ENCODE data around the gene ACTL8. TPM values are rescaled to one million over a fixed set of nuclear protein-coding genes. Genes with fewer than 3 reads are reported as not detected.

The ACTL8 gene
- total RNA-seq, 1 donor from 2014 or later, result not detected

GRCh38 chr1:17869815-17870214 lies 114.7 kb downstream of the ACTL8 start:
- no peak overlapping the region for H3K27ac Mint-ChIP-seq
- TF ChIP-seq CTCF (IDR thresholded peaks at IDR 0.05; ENCODE audit: unreplicated experiment), result no peak
- H3K4me3 Mint-ChIP-seq, result no peak overlapping the region
- H3K36me3 Mint-ChIP-seq, result no peaks in the 10 kb centered on the region
- H3K27me3 Mint-ChIP-seq (ENCODE audit: low read depth), result no peaks in the 10 kb centered on the region
- H3K9me3 Mint-ChIP-seq, result peaks cover 11% of the 10 kb centered on the region
- peaks cover 8% of the 10 kb centered on the region for H3K4me1 Mint-ChIP-seq
- DNase-seq (ENCODE audit: low spot score in 2 of 2, unreplicated experiment in 2 of 2), result no peak

GRCh38 chr1:17870679-17871078 lies 115.5 kb downstream of the ACTL8 start:
- Mint-ChIP-seq H3K9me3 (peaks cover 11% of the 10 kb centered on the region), H3K27me3 (ENCODE audit: low read depth) (no peaks in the 10 kb centered on the region), H3K4me1 (peaks cover 13% of the 10 kb centered on the region), H3K27ac (no peak overlapping the region), H3K4me3 (no peak overlapping the region), H3K36me3 (no peaks in the 10 kb centered on the region)
- no peak for TF ChIP-seq CTCF (IDR thresholded peaks at IDR 0.05; ENCODE audit: unreplicated experiment)
- no peak for DNase-seq (ENCODE audit: low spot score in 2 of 2, unreplicated experiment in 2 of 2)

GRCh38 chr1:17873007-17873675 lies 118.0 kb downstream of the ACTL8 start:
- H3K36me3 Mint-ChIP-seq, result no peaks in the 10 kb centered on the region
- peaks cover 13% of the 10 kb centered on the region for H3K4me1 Mint-ChIP-seq
- no peak for DNase-seq (ENCODE audit: low spot score in 2 of 2, unreplicated experiment in 2 of 2)
- no peak overlapping the region for H3K27ac Mint-ChIP-seq
- peaks cover 4% of the 10 kb centered on the region for H3K27me3 Mint-ChIP-seq (ENCODE audit: low read depth)
- TF ChIP-seq CTCF (IDR thresholded peaks at IDR 0.05; ENCODE audit: unreplicated experiment), result no peak
- H3K4me3 Mint-ChIP-seq, result no peak overlapping the region
- H3K9me3 Mint-ChIP-seq, result peaks cover 7% of the 10 kb centered on the region

GRCh38 chr1:17874231-17874630 lies 119.1 kb downstream of the ACTL8 start:
- no peak overlapping the region for H3K4me3 Mint-ChIP-seq
- peaks cover 6% of the 10 kb centered on the region for H3K27me3 Mint-ChIP-seq (ENCODE audit: low read depth)
- peaks cover 13% of the 10 kb centered on the region for H3K4me1 Mint-ChIP-seq
- H3K9me3 Mint-ChIP-seq, result peaks cover 7% of the 10 kb centered on the region
- DNase-seq (ENCODE audit: low spot score in 2 of 2, unreplicated experiment in 2 of 2), result no peak
- no peak overlapping the region for H3K27ac Mint-ChIP-seq
- TF ChIP-seq CTCF (IDR thresholded peaks at IDR 0.05; ENCODE audit: unreplicated experiment), result no peak
- no peaks in the 10 kb centered on the region for H3K36me3 Mint-ChIP-seq

GRCh38 chr1:17874710-17875109 lies 119.6 kb downstream of the ACTL8 start:
- peaks cover 13% of the 10 kb centered on the region for H3K4me1 Mint-ChIP-seq
- H3K4me3 Mint-ChIP-seq, result no peak overlapping the region
- H3K27ac Mint-ChIP-seq, result no peak overlapping the region
- H3K9me3 Mint-ChIP-seq, result peaks cover 7% of the 10 kb centered on the region
- no peaks in the 10 kb centered on the region for H3K36me3 Mint-ChIP-seq
- peaks cover 7% of the 10 kb centered on the region for H3K27me3 Mint-ChIP-seq (ENCODE audit: low read depth)
- DNase-seq (ENCODE audit: low spot score in 2 of 2, unreplicated experiment in 2 of 2), result no peak
- no peak for TF ChIP-seq CTCF (IDR thresholded peaks at IDR 0.05; ENCODE audit: unreplicated experiment)

All from mesothelial cell of epicardium (in vitro differentiated cells).